Aorta (tissue), 5 donors: Measurements from ENCODE around the gene NRP2. TPM values are rescaled to one million over a fixed set of nuclear protein-coding genes. Genes with fewer than 3 reads are reported as not detected.

ENCODE experiments used
- ATAC-seq: fragments of 200-7000 bp; cut with Tn5 transposase; one replicate; pipeline ENCODE4 v1.9.1; 2022; ENCODE audit warnings: moderate library complexity; ENCODE audit not compliant: low FRiP score
- DNase-seq, 2 donors: peaks; one replicate each; pipeline ENCODE4 v3.0.0-alpha.2; 2020
- H3K27ac ChIP-seq, 2 donors: one replicate each; pipeline ENCODE4 v1.5.1; 2013; ENCODE audit warnings: low read length in 2 of 2, mild to moderate bottlenecking in 2 of 2, moderate library complexity in 2 of 2, control low read depth in 1 of 2, inconsistent platforms in 1 of 2, low read depth in 1 of 2
- H3K27me3 ChIP-seq, 2 donors: one replicate each; pipeline ENCODE4 v1.6.1; 2013; ENCODE audit warnings: control low read depth in 1 of 2, low read length in 1 of 2, mild to moderate bottlenecking in 1 of 2, moderate library complexity in 1 of 2; ENCODE audit not compliant: insufficient read depth in 2 of 2, control insufficient read depth in 1 of 2
- H3K36me3 ChIP-seq, 2 donors: one replicate each; pipeline ENCODE4 v1.6.1; 2013; ENCODE audit warnings: control low read depth in 1 of 2, low read length in 1 of 2, mild to moderate bottlenecking in 1 of 2; ENCODE audit not compliant: insufficient read depth in 2 of 2, control insufficient read depth in 1 of 2
- H3K4me1 ChIP-seq, 2 donors: one replicate each; pipeline ENCODE4 v1.6.1; 2013; ENCODE audit warnings: low read length in 2 of 2, control low read depth in 1 of 2, mild to moderate bottlenecking in 1 of 2, moderate library complexity in 1 of 2; ENCODE audit not compliant: insufficient read depth in 2 of 2, control insufficient read depth in 1 of 2
- H3K4me3 ChIP-seq, 2 donors: one replicate each; pipeline ENCODE4 v1.5.1; 2013; ENCODE audit warnings: low read length in 2 of 2, control low read depth in 1 of 2, mild to moderate bottlenecking in 1 of 2
- H3K9me3 ChIP-seq: one replicate; pipeline ENCODE4 v1.6.1; 2013; ENCODE audit warnings: mild to moderate bottlenecking, low read length; ENCODE audit not compliant: control insufficient read depth
- WGBS, 2 donors: extraction: QIAGEN DNeasy Blood & Tissue Kit; methylation state at CpG; one replicate each; pipeline ENCODE4 v1.1.7; 2013; 5-methylcytosine and 5-hydroxymethylcytosine counted together
- intact Hi-C, 2 donors: fragments of 100-400 bp; cut with DNase I; formaldehyde crosslinking; loops; one replicate each; pipeline versions ENCODE4 v1.14.2 to v1.15.0; 2022
- polyA plus RNA-seq, 2 donors: library from polyadenylated mRNA; stranded (reverse); fragments of 200-250 nt; gene quantifications; one replicate each; pipeline ENCODE4 v1.2.3, GENCODE V29; 2013
- total RNA-seq, 2 donors: library from RNA; stranded (reverse); fragmentation: NEBNext Ultra II Directional; extraction: Animal tissue kit (Norgen Biotek cat#: 25700); gene quantifications; one replicate each; pipeline ENCODE4 v1.2.1, GENCODE V29; 2021
- donor health status: healthy with polysubstance abuse.
- donor health status: Bipolar disorder and iron deficiency.
- donor health status: DM: no; HTN: no; CAD: no.
- donor health status: DM: no; HTN: no; CAD: no.
- donor health status: DM: yes; HTN: yes; CAD: no.

The NRP2 gene
- total and polyA plus RNA-seq, 4 donors: 13.6 to 67.3 (median 28.5) TPM

GRCh38 chr2:205738117-205738968 is 56.0 kb downstream of the NRP2 start:
- H3K36me3 ChIP-seq: peaks cover 0 to 9% of the 10 kb centered on the region in 2 donors
- H3K4me1 ChIP-seq: no peaks in the 10 kb centered on the region
- H3K27me3 ChIP-seq: no peaks in the 10 kb centered on the region
- intact Hi-C loops: no loop called here
- WGBS, 2 donors: 87% methylated on average over 15 of the region's 15 CpGs
- DNase-seq: no peak
- ATAC-seq: no peak
- no peak overlapping the region for H3K4me3 ChIP-seq
- no peak overlapping the region for H3K27ac ChIP-seq
- H3K9me3 ChIP-seq: no peaks in the 10 kb centered on the region

GRCh38 chr2:205739620-205740019 is 57.3 kb downstream of the NRP2 start:
- intact Hi-C loops: no loop called here
- no peak for ATAC-seq
- H3K4me1 ChIP-seq: no peaks in the 10 kb centered on the region
- no peak overlapping the region for H3K4me3 ChIP-seq
- no peaks in the 10 kb centered on the region for H3K9me3 ChIP-seq
- H3K27ac ChIP-seq: no peak overlapping the region
- DNase-seq: no peak
- WGBS, 2 donors: 95 to 97% methylated on average over 1 of the region's 1 CpG
- peaks cover 0 to 10% of the 10 kb centered on the region in 2 donors for H3K36me3 ChIP-seq
- H3K27me3 ChIP-seq: no peaks in the 10 kb centered on the region

GRCh38 chr2:205740381-205740780 is 58.1 kb downstream of the NRP2 start:
- DNase-seq: no peak
- Histone ChIP-seq H3K9me3 (no peaks in the 10 kb centered on the region), H3K27ac (no peak overlapping the region), H3K4me1 (no peaks in the 10 kb centered on the region), H3K27me3 (no peaks in the 10 kb centered on the region), H3K4me3 (no peak overlapping the region), H3K36me3 (peaks cover 0 to 10% of the 10 kb centered on the region in 2 donors)
- intact Hi-C loops: no loop called here
- ATAC-seq: no peak
- 96 to 98% methylated on average over 8 of the region's 8 CpGs for WGBS, 2 donors

GRCh38 chr2:205741256-205741978 is 59.1 kb downstream of the NRP2 start:
- Histone ChIP-seq H3K9me3 (no peaks in the 10 kb centered on the region), H3K27ac (no peak overlapping the region), H3K4me3 (no peak overlapping the region), H3K27me3 (no peaks in the 10 kb centered on the region), H3K4me1 (no peaks in the 10 kb centered on the region), H3K36me3 (peaks cover 0 to 10% of the 10 kb centered on the region in 2 donors)
- ATAC-seq (no peak), DNase-seq (no peak)
- intact Hi-C loops: no loop called here
- 91% methylated on average over 4 of the region's 4 CpGs for WGBS, 2 donors

GRCh38 chr2:205743137-205743536 is 60.8 kb downstream of the NRP2 start:
- peaks cover 0 to 9% of the 10 kb centered on the region in 2 donors for H3K36me3 ChIP-seq
- H3K4me3 ChIP-seq: no peak overlapping the region
- H3K27ac ChIP-seq: no peak overlapping the region
- DNase-seq (no peak), ATAC-seq (no peak)
- no peaks in the 10 kb centered on the region for H3K27me3 ChIP-seq
- no peaks in the 10 kb centered on the region for H3K4me1 ChIP-seq
- intact Hi-C loops: no loop called here
- no peaks in the 10 kb centered on the region for H3K9me3 ChIP-seq
- 98 to 99% methylated on average over 11 of the region's 11 CpGs for WGBS, 2 donors

- H3K4me3 ChIP-seq: no peak overlapping the region
- no peaks in the 10 kb centered on the region for H3K9me3 ChIP-seq
- 5 to 11% methylated on average over 7 of the region's 7 CpGs for WGBS, 2 donors
- no peaks in the 10 kb centered on the region for H3K4me1 ChIP-seq
- no peaks in the 10 kb centered on the region for H3K27me3 ChIP-seq
- ATAC-seq: no peak
- H3K27ac ChIP-seq: peak overlapping the region in 1 of 2 donors; percentile 29
- intact Hi-C loops: no loop called here
- peaks cover 0 to 6% of the 10 kb centered on the region in 2 donors for H3K36me3 ChIP-seq
- DNase-seq: no peak
Observed at GRCh38 chr2:205744074-205744591, 61.8 kb downstream of the NRP2 start.

- no peaks in the 10 kb centered on the region for H3K27me3 ChIP-seq
- no peaks in the 10 kb centered on the region for H3K9me3 ChIP-seq
- H3K27ac ChIP-seq: no peak overlapping the region
- intact Hi-C loops: no loop called here
- DNase-seq (no peak), ATAC-seq (no peak)
- H3K36me3 ChIP-seq: peaks cover 0 to 3% of the 10 kb centered on the region in 2 donors
- no peaks in the 10 kb centered on the region for H3K4me1 ChIP-seq
- no peak overlapping the region for H3K4me3 ChIP-seq
- 91 to 95% methylated on average over 14 of the region's 14 CpGs for WGBS, 2 donors
Observed at GRCh38 chr2:205745661-205746419, 63.5 kb downstream of the NRP2 start.

GRCh38 chr2:205746420-205746785 is 64.1 kb downstream of the NRP2 start:
- intact Hi-C loops: no loop called here
- no peak overlapping the region for H3K4me3 ChIP-seq
- 40 to 53% methylated on average over 7 of the region's 7 CpGs for WGBS, 2 donors
- H3K4me1 ChIP-seq: no peaks in the 10 kb centered on the region
- no peak overlapping the region for H3K27ac ChIP-seq
- H3K36me3 ChIP-seq: peaks cover 0 to 1% of the 10 kb centered on the region in 2 donors
- DNase-seq: no peak
- H3K27me3 ChIP-seq: no peaks in the 10 kb centered on the region
- no peak for ATAC-seq
- no peaks in the 10 kb centered on the region for H3K9me3 ChIP-seq
